Measurements from ENCODE around the gene ATP8B3.

GRCh38 chr19:1757468-1758230 is 54.4 kb downstream of the ATP8B3 start:
- no peak for TF ChIP-seq PRDM10 (tag by site-specific recombination; IDR thresholded peaks at IDR 0.05)
- no peak for TF ChIP-seq PRDM4 (tag by site-specific recombination; IDR thresholded peaks at IDR 0.05)
- no peak for TF ChIP-seq CTCF (tag by site-specific recombination; IDR thresholded peaks at IDR 0.05)
- no peak for TF ChIP-seq MYNN (tag by site-specific recombination; IDR thresholded peaks at IDR 0.05; ENCODE audit: borderline replicate concordance)
- TF ChIP-seq ZNF623 (tag by site-specific recombination; IDR thresholded peaks at IDR 0.05): no peak
- TF ChIP-seq ZNF513 (tag by site-specific recombination; IDR thresholded peaks at IDR 0.05): no peak
- no peak for TF ChIP-seq ZNF138 (tag by site-specific recombination; IDR thresholded peaks at IDR 0.05; ENCODE audit: borderline replicate concordance)
- no peak for TF ChIP-seq KLF10 (tag by site-specific recombination; IDR thresholded peaks at IDR 0.05)
- no peak for TF ChIP-seq ZNF792 (tag by site-specific recombination; IDR thresholded peaks at IDR 0.05)
- TF ChIP-seq ZNF549 (tag by site-specific recombination; IDR thresholded peaks at IDR 0.05): no peak
- TF ChIP-seq AEBP2 (tag by site-specific recombination; IDR thresholded peaks at IDR 0.05; ENCODE audit: borderline replicate concordance): no peak
- TF ChIP-seq ZNF837 (tag by site-specific recombination; IDR thresholded peaks at IDR 0.05): no peak
- no peak for TF ChIP-seq ZNF311 (tag by site-specific recombination; IDR thresholded peaks at IDR 0.05; ENCODE audit: borderline replicate concordance)

Measured in HEK293 (cell line).